Activated naive CD8-positive, alpha-beta T cell treated with anti-CD3 and anti-CD28 coated beads, Interleukin-2, amount 50 U/mL, for 16 hours (primary cell): ENCODE data around the gene NAPA.
"Not testable (repeated sequence)": the region's sequence is repeated elsewhere in the genome, so short reads cannot be mapped to it uniquely, and the experiment has no call there.

Source experiments
- DNase-seq: peaks from one replicate; pipeline ENCODE4 v3.0.0-alpha.2; 2020; ENCODE audit warnings: low read depth, low spot score

Gene NAPA

DNA sequence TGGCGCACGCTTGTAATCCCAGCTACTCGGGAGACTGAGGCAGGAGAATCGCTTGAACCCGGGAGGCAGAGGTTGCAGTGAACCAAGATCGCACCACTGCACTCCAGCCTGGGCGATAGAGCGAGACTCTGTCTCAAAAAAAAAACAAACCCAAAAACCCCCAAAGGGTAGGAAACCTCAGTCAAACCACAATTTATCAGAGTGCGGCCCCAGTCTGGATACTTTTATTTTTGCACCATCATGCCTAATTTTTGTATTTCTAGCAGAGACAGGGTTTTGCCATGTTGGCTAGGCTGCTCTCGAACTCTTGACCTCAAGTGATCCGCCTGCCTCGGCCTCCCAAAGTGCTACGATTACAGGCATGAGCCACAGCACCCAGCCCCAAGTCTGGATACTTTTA, 28.6 kb downstream of the NAPA start:
- DNase-seq: not testable (repeated sequence)

DNA sequence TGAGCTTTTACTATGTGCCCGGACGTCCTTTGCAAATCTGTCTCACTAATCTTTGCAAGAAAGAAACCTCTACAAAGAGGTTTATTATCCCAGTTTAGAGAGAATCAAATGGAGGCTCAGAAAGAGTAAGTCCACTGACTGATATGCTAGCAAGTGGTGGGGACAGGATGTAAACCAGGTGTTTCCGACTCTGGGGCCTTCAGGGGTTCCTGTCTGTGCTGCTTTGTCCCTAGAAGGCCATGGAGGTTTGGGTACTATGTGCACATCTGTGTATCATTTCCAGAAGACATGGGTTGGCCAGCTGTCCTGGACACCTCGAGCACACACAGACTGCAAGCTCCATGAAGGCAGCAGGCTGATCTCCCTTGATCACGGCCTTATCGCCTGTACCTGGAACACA, 29.7 kb downstream of the NAPA start:
- no peak for DNase-seq

DNA sequence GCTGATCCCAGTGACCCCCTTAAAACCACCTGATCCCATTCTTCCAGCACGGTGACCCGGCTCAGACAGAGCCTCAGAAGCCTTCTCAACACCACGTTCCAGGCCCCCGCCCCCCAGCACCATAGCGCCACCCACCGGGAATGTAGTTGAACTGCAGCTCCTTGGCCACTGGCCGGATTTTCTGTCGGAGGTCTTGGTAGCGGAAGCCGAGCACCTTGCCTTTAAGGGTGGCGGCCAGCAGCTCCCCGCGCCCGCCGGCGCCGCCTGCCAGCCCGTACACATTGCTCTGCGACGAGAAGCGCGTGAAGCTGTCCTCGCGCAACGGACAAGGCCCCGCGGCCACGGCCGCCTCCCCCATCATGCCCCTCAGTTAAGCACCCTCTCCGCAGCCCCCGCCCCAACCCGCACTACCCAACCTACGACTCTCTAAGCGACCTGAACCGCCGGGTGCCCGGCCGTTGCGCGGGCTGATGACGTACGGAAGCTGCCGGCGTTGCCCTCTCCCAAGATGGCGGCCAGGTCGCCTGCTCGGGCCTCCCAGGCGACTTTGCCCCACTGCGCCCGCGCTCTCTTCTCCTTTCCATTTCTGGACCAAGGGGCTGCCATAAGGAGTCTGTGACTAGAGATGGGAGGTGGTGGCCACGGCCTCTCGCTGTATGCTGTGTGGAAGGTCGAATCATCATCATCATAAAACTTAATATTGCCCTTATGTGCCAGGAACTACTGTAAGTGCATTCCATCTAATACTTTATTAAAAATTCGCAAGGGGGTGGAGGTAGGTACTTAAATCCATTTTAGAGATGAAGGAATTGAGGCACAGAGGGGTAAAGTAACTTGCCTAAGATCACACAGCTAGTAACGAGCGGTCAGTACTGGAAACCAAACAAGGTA, 30.8 kb downstream of the NAPA start, which contains the start of gene KPTN:
Gene KPTN, minus strand, starts transcription at position 420 of the 891 bp plus-strand sequence. Its CDS starts 59 bp downstream, at position 361.
- DNase-seq: peak; percentile 78

DNA sequence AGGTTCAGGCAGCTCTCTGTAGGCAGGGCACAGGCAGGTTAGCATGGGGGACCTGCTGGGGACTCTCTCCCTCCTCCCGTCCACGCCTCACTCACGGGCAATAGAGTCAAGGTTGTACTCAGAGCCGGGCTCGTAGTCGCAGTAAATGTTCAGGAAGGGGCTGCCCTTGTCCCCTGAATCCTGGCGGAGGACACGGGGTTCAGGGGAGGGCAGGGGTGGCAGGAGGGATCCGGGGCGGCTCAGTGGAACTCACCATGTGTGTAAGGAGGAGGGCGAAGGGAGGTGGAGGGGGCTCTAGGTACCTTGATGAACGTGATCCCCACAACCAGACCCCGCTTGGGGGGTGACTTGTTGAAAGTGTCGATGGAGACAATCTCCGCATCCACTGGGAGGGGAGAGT, 31.7 kb downstream of the NAPA start:
- no peak for DNase-seq

DNA sequence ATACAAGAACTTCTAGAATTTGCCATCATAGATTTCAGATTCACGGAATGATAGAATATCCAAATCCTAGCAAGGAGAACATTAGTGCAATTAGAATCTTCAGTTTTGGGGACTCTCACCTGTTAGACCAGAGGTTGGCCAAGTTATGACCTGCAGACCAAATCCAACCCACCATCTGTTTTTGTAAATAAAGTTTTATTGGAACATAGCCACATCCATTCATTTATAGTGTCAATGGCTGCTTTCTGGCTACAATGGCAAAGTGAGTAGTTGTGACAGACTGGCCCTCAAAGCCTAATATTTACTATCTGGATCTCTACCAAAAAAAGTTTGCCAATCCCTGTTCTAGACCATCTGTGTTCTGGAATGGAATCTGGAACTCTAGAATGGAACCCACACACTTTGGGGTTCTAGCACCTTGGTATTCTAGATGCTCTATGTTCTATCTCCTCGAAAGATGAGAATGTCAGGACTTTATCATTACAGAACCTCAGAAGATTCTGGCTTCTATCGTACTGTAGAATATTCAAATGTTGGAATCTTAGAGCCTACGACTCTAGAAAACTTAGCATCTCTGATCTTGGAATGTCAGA, 33.3 kb downstream of the NAPA start:
- DNase-seq: no peak

DNA sequence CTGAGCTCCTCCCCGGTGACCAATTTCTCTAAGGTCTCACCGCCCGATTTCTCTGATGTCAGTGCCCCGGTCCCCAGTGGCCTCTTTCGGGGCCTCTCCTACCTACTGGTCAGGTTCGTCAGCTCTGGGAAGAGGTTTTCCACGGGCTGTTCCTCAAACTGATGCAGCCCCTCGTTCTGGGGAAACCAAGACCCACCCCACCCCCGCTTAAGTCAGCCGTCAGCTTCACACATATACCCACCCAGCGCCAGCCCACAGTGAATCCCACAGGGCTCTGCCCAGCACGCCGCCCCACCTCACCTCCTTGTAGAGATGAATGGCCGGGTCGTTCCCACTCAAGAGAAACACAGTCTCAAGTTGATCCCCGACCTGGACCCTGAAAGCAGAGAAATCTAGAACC, 34.2 kb downstream of the NAPA start:
- DNase-seq: no peak

DNA sequence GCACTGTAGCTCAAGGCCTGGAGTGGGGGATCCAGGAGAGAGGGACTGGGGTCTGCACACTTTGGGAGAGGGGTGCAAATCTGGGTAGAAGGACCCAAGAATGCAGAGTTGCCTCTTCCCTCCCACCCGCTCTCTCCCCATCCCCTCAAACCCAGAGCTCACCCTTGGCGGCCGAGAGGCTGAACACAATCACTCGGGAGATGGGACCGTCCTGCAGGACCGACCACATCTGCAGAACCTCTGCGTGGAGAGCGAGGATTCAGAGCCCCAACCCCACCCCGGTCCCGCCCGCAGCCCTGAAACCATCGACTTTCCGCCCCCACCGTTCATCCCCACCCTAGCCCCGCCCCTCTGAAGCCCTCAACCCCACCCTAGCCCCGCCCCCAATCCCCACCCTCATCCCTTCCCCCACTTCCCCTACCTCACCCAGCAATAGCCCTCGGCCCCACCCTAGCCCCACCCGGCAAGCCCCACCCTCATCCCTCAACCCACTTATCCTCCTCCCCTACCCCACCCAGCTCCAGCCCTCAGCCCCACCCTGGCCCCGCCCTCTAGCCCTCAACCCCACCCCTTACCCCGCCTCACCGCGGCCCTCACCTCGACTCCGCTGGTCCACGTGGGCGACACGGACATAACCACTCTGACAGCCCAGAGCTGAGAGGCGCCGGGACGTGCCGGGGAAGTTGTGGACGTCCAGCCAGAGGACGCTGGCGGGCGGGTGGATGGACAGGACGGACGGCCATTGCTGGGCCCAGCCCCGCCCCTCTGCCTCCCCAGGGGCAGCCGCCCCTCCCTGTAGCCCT, 35.0 kb downstream of the NAPA start:
- no peak for DNase-seq

DNA sequence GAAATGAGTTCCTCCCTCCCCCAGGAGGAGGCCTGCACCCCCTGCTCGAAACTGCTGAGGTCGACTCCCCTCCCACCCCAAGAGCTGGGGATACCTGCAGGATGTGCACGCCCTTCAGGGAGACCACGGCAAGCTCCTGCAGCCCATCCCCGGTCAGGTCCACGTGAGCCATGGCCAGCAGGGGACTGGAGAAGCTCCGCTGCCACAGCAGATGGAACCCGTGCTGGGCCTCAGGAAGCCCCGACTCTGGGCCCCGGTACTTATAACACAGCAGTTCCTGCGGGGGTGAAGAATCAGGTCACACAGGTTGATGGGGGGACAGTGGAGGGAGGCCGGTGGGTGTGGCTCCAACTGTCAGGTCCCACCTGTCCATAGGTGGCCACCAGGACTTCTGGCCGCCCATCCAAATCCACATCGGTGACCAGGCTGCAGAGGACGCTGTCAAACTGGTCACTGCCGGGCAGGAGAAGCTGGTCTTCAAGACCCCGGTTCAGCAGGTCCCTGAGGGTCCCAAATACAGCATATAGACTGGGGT, 38.4 kb downstream of the NAPA start:
- no peak for DNase-seq

DNA sequence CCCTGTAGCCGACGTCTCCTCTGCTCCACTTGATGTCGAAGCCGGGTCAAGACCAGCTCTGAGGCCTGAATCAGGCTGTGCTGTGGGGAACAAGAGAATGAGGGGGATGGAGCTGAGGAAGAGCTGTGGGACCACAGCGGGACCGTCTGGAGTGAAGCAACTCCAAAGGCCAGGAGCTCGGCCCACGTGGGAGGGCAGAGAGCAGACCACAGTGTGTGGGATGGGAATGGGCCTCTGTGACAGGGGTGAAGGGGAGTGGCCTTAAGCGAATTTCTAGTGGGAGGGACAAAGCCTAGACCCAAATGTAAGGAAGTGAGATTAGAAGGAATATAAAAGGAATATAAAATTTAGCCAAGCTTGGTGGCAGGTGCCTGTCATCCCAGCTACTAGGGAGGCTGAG, 39.4 kb downstream of the NAPA start:
- DNase-seq: no peak

DNA sequence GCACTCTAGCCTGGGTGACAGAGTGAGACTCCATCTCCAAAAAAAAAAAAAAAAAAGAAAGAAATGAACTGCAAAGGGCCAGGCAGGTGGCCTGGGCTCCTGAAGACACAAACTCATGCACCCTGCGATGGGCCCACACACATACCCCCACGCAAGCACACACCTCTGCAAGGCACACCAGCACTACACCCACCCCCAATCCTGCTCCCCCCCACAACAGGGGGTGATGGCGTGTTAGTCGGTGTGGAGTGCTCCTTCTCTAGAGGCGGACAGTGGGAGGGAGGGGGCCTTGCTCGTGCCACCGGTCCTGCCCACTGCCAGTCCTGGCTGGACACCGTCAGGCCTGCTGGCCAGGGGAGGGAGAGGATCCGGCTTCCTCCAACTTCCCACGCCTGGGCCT, 41.5 kb downstream of the NAPA start:
- DNase-seq: no peak

DNA sequence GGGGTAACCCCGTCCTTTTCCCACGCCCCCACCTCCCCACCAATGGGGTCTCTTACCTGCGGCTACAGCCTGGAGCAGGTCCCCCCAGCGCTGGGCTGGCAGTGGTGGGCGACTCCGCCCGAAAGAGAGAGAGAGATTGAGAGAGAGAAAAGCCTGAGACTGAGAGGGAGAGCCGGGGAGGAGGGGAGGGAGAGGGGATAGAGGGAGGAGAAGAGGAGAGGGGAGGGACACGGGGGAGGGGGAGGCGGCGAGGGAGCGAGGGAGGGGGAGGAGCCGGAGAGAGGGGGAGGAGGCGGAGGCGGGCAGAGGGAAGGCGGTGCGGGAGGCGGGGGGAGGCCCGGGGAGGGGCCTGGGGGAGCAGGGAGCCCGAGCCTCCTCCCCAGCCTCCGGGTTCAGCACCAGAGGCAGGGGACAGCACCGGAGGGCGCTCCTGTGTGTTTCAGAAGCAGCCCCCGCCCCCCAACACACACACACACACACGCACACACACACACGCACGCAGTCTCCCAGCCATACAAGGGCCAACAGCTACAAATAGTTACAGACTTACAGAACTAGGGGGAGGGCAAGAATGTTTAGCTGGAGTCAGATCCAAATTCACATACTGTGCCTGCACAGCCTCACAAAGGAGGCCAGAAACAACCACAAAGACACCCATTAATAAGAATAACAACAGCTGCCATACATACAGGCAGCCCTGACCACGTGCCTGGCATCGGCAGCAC, 43.0 kb downstream of the NAPA start, which contains the start of gene SLC8A2:
Gene SLC8A2, minus strand, starts transcription at position 161 of the 725 bp plus-strand sequence. CDS start 5,490 bp downstream, outside the sequence.
- peak; percentile 35 for DNase-seq

DNA sequence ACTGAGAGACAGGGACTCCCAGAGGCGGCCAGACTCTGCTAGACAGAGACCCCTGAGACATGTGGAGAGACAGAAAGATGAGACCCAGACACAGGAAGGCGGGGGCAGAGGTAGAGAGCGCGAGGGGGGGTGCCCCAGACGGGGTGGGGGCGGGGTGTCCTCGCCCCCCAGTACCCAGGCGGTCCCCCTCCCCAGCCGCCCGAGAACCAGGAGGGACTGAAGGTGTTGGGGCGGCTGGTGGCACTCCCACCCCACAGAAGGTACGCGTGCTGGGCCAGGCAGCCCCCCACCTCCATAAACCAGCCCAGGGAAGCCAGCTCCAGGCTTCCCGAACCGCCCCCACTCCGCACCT, 43.5 kb downstream of the NAPA start:
- no peak for DNase-seq

DNA sequence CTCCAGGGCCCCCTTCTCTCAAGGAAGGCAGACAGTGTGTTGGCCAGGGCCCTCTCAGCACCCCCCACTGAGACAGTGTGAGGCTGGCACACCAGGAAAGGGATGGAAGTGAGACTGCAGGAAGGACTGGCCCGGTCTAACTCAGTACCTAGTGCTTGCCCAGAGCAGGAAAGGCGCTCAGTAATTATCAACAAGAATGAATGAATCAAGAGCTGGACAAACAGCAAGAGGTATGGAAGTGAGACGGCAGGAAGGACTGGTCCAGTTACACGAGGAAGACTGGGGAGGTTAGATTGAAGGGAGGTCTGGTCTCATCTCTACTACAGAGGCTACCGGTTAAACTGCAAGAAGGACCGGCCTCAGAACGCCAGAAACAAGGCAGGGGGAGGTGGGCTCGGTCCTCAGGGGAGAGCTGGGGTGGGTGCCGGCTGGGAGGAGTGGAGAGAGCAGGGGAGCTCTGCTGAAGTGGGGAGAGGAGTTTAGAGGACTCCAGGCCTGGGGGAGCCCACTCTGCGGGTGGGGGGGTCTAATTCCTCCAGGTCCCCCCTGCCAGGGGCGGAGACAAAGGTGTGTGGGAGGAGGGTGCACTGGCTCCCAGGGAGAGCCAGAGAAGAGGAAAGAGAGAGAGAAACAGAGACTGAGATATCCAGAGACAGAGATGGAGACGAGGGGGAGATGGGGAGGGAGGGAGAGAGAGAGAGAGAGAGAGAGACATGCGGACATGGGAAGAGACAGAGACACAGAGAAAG, 44.2 kb downstream of the NAPA start:
- no peak for DNase-seq

DNA sequence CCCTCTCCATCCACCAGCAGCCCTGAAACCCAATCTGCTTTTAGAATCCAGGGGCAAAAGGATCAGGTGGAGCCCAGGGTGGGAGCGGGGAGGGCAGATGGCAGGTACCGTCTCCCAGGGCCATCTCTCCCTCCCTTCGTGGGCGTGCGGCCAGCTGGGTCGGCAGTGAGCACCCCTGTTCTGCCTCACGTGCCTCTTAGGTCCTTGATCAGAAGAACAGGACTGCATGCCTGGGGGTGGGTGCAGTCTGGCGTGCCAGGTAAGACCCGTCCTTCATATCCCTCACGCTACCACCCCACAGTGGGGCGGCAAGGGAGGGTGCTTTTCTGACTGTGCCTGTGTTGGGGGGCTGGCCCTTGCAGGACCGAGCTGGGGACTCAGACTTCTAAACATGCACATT, 45.1 kb downstream of the NAPA start:
- no peak for DNase-seq

DNA sequence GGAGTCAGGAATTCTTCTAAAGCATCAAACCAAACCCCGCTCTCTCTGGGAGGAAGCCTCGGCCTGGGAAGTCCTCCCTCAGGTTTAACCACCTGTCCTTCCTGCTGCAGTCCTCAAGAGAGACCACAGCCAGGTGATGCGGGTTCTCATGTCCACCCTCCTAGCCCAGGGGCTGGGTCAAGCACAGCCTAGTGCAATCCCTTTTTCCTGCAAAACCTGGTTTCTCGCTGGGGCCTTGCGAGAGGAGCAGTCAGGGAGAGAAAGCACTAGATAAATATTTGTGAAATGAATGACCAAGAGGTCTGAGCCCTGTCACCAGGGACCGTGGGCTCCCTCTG, 45.5 kb downstream of the NAPA start:
- no peak for DNase-seq

DNA sequence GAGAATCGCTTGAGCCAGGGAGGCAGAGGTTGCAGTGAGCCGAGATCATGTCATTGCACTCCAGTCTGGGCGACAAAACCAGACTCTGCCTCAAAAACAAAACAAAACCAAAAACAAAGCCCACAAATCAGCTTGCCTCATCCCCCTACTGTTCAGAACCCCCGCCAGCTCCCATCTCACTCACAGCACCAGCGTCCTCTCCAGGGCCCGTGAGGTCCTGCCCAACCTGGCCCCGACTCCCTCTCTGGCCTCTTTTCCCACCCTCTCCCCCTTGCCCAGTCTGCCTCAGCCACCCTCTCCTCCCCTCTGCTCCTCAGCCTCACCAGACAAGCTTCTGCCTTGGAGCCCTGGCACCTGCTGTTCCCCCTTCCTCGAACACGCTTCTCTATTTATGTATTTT, 46.9 kb downstream of the NAPA start:
- DNase-seq: no peak

DNA sequence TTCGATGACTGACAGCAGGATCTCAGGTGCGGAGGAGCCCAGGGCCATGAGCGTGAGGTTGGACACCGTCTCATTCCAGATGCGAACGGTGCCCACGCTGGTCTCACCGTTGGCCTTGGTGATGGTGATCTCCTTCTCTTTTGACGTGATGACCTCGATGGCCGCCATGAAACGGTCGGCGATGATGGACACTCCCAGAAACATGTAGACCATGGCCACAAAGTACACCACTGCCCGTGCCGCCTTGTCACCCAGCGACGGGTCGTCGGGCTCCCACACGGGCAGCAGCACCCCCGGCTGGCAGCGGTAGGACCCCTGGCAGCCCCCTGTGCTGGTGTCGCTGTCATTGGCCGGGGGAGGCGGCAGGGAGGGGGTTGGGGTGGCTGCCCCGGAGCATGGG, 48.9 kb downstream of the NAPA start:
- DNase-seq: no peak

DNA sequence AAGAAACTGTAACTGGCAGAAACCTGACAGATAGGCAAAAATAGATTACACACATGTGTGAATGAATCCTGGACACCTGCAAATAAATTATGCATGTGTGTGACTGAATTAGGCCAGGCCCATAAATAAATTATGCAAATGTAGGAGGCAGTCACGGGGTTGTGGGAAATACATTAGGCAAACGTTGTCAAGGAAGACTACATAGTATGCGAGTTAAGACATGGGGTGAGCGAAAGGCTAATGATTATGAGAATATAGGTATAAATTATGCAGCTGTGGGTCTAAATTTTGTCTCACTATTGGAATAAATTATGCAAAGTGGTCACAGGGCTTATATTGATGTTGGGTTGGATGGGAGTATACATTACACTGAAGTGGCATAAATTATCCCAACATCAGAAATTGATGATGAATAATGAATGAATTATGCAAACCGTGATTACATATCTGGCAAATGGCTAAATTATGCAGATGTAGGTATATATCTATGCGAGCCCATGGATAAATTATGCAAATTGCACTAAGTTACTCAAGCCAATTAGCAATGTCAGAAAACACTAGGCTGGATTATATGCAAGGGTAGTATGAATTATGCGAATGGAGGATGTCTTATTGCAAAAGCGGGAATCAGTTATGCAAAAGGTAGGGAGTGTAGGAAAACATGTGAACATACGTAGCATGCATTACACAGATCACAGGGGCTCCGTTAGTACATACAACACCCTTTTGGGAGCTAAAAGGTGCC, 50.0 kb downstream of the NAPA start:
- DNase-seq: no peak

DNA sequence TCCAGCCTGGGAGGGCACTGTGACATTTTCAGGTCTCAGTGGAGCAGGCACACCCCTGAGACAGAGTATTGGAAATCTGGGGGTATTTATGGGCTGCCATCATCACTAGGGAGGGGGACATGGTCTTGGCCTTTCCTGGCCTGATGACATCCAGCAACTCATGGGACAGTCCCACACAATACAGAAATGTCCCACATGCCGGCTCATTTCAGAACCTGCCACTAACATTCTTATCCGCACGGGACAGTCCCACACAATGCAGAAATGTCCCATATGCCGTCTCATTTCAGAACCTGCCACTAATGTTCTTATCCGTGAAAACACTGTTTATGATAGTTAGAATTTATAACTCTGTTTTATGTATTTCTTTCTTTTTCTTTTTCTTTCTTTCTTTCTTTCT, 53.0 kb downstream of the NAPA start:
- no peak for DNase-seq

DNA sequence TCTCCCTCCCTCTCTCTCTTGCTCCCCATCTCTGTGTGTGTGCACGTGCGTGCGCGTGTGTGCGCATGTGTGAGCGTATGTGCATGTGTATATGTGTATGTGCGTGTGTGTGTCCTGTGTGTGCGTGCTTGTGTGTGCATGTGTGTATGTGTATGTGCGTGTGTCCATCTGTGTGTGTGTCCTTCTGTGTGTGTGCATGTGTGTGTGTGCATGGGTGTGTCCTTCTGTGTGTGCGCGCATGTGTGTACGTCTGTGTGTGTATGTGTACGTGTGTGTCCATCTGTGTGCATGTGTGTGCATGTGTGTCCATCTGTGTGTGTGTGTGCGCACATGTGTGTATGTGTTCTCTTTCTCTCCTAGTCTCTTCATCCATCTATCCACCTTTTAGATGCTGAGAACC, 55.4 kb downstream of the NAPA start:
- DNase-seq: no peak
